Sciatic nerve (tissue), 2 donors: ENCODE measurements around the gene PEAK3. TPM values are rescaled to one million over a fixed set of nuclear protein-coding genes. Genes with fewer than 3 reads are reported as not detected.
A peak's percentile ranks its signal among the peaks of the same experiment; 100 is the strongest.
"Not testable (repeated sequence)": the region's sequence is repeated elsewhere in the genome, so short reads cannot be mapped to it uniquely, and the experiment has no call there.

Experiments used
- ATAC-seq: fragments of 200-7000 bp; cut with Tn5 transposase; one replicate; pipeline ENCODE4 v1.9.1; 2020; ENCODE audit warnings: mild to moderate bottlenecking, moderate library complexity
- DNase-seq: peaks from one replicate; pipeline ENCODE4 v3.0.0-alpha.2; 2020; ENCODE audit warnings: low spot score
- intact Hi-C: fragments of 100-400 bp; cut with DNase I; formaldehyde crosslinking; loops from one replicate; pipeline ENCODE4 v1.14.2; 2022
- total RNA-seq: library from RNA; stranded (reverse); fragmentation: NEBNext Ultra II Directional; extraction: Animal tissue kit (Norgen Biotek cat#: 25700); gene quantifications from one replicate; pipeline ENCODE4 v1.2.1, GENCODE V29; 2021
- donor health status: DM: no; HTN: no; CAD: no.
- donor health status: DM: no; HTN: no; CAD: no.

The PEAK3 gene
- total RNA-seq, 1 donor from 2014 or later, result 0.71 TPM

DNA sequence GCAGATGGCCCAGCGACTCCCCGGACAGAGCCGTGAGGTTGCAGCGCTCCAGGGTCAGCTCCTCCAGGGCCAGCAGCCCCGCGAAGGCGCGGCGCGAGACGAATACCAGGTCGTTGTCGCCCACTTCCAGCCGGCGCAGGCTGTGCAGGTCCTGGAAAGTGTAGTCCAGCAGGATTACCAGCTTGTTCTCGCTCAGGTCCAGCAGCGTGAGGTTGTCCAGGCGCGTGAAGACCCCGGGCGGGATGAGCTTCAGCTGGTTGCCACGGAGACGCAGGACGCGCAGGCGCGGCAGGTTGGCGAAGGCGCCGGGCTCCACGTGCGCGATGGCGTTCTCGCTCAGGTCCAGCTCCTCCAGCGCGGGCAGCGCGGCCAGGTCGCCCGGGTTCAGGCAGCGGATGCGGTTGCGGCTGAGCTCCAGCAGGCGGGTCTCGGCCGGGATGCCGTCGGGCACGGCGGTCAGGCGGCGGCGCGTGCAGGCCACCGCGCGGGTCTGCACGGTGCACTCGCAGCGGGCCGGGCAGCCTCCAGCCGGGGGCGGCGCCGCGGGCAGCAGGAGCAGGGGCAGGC is 9.3 kb upstream of the PEAK3 start:
- intact Hi-C loops, result no loop called here
- DNase-seq (no peak), ATAC-seq (no peak)

DNA sequence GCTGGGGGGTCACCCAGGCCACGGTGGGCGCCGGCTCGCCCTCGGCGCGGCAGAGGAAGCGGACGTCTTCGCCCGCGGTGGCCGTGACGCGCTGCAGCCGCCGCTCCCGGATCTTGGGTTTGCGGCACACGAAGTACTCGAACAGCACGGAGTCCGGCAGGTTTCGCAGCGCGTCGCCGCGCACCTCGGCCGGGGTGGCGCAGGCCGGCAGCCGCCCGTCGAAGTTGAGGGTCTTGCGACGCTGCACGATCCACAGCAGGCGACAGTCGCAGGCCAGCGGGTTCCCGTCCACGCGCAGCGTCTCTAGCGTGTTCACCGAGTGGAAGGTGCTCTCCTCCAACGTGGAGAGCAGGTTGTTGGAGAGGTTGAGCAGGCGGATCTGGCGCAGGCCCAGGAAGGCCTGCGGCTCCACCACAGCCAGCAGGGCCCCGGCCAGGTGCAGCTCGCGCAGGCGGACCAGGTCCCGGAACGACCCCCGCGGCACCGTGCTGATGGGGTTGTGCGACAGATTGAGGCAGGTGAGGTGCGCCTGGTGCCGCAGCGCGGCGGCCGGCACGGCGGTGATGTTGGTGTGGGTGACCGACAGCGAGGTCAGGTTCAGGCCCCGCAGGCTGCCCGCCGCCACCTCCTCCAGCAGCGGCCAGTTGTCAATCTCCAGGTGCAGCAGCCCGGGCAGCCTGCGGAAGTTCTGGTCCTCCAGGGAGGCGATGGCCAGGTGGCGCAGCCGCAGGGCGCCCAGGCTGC is 8.6 kb upstream of the PEAK3 start:
- ATAC-seq (no peak), DNase-seq (no peak)
- intact Hi-C loops, result no loop called here

- ATAC-seq, result peak; percentile 19
- intact Hi-C loops, result no loop called here
- no peak for DNase-seq
Measured at GRCh38 chr19:2289714-2290435, 7.9 kb upstream of the PEAK3 start.

DNA sequence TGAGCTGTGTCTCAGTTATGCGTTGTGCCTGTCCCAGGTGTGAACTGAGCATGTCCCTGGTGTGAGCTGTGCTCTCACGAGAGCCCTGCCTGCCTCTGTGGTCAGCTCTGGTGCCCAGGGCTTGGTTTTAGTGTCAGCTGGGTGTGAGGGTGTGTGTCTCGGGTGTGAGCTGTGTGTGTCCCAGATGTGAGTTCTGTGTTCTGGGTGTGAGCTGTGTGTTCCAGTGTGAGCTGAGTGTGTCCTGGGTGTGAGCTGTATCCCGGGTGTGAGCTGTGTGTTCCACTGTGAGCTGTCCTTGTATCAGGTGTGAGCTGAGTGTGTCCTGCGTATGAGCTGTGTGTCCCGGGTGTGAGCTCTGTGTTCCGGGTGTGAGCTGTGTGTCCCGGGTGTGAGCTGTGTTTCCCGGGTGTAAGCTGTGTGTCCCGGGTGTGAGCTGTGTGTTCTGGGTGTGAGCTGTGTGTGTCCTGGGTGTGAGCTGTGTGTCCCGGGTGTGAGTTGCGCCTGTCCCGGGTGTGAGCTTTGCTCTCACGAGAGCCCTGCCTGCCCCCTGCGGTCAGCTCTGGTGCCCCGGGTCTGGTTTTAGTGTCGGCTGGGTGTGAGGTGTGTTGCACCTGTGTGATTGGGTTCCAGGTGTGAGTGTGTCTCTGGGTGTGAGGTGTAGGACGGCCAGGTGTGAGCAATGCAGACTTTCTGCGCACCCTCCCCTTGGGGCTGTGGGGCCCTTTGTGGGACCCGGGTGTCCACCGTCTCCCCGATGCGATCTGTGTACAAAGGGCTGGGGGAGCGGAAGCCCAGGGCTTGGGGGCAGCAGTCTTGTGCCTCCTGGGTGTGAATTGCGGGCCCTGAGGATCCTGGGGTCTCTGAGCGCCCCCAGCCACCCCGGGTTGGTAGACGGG is 7.1 kb upstream of the PEAK3 start:
- DNase-seq (no peak), ATAC-seq (peak; percentile 5)
- intact Hi-C loops, result no loop called here

DNA sequence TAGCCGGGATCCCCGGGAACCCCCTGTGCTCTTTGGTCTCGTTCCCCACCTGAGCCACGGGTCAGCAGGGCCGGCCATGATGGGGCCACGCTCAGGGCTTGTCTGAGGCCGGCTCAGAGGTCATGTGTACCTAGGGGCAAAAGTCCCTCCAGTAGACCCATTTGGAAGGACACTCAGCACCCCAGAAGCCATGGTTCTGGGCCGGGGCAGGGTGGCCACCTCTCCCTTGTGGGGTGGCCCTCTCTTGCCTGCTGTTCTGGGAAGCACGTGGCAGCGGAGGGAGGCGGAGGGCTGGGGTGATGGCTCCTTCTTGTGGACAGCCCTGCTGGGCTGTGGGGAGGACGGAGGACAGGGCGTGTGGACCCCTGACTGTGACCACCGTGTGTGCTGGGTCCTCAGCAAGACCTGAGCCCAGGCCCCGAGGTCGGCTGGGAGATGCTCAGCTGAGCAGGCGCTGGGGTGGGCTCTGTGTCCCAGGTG is 6.4 kb upstream of the PEAK3 start:
- ATAC-seq (peak; percentile 9), DNase-seq (no peak)
- intact Hi-C loops, result no loop called here

GRCh38 chr19:2287585-2288337 is 5.8 kb upstream of the PEAK3 start:
- intact Hi-C loops, result no loop called here
- ATAC-seq (peak; percentile 12), DNase-seq (no peak)

DNA sequence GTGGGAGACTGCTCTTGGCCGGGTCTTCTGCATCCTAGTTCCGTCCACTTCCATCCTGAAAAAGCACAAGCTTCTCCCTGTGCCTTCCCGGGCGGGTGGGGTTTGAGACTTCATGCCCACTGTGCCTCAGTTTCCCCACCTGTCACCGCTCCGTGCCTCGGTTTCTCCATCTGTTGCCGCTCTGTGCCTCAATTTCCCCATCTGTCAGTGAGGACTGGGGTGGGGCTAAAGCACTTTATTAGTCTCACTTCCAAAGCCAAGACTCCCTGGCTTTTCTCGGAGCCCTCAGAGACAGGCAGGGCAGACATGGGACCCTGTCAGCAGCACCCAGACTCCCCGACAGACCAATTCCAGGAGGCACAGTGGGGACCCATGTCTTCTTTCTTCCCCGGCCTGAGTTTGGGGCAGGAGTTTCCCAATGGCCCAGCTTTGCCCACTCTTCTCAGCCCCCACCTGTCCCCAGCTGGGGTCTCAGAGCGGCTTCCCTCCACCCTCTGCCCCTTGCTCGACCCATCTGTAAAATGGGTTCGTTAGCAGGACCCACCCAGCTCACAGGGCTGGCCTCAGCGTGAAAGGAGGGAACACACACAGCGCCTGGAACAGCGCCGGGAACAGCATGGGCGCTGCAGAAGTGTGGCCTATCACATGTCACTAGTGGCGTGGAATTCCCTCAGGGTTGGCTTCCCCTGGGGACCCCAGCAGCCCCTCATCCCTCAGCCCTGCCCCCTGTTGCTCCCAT is 4.6 kb upstream of the PEAK3 start:
- ATAC-seq, result no peak
- intact Hi-C loops, result no loop called here
- no peak for DNase-seq

- ATAC-seq (no peak), DNase-seq (no peak)
- intact Hi-C loops, result no loop called here
Measured at GRCh38 chr19:2283835-2284507, 2.0 kb upstream of the PEAK3 start.

DNA sequence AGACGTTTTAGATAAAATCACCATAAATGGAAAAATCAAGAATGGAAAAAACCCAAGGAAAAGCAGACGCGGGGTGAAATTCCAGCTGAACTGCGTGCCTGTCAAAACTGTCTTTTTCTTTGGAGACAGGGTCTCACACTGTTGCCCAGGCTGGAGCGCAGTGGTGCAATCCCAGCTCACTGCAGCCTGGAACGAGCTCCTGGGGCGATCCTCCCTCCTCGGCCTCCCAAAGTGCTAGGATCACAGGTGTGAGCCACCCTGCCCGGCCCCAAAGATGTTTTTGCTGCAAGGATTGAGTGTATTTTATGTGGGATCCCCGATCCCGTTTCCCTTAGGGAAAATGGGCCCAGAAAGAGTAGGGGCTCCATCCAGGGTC is 875 bp upstream of the PEAK3 start:
- intact Hi-C loops, result no loop called here
- no peak for DNase-seq
- no peak for ATAC-seq

DNA sequence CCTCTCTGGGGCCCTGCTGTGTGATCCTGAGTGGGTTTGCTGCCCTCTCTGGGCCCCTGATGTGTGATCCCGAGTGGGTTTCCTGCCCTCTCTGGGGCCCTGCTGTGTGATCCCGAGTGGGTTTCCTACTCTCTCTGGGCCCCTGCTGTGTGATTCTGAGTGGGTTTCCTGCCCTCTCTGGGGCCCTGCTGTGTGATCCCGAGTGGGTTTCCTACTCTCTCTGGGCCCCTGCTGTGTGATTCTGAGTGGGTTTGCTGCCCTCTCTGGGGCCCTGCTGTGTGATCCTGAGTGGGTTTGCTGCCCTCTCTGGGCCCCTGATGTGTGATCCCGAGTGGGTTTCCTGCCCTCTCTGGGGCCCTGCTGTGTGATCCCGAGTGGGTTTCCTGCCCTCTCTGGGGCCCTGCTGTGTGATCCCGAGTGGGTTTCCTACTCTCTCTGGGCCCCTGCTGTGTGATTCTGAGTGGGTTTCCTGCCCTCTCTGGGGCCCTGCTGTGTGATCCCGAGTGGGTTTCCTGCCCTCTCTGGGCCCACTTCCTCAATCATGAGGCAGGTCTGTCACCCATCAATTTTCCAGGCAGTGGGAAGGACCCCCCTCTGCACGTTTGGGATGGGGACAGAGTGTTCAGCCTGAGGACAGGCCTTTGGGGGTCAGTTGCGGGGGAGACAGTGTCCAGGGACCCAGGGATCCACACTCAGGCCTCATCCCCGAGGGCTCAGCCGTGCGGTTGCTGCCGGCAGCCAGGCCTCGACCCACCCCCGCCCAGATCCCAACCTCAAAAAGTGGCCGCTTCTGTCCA is 512 bp downstream of the PEAK3 start:
- peak; percentile 3 for ATAC-seq
- intact Hi-C loops, DNase-seq: not testable (repeated sequence)

- intact Hi-C loops, result no loop called here
- DNase-seq (no peak), ATAC-seq (no peak)
Measured at GRCh38 chr19:2280633-2281264, 1.2 kb downstream of the PEAK3 start.

- ATAC-seq, result no peak
- intact Hi-C loops, result loop anchor here (10.0 kb wide), 1 partner anchor 106 kb away; no protein-coding TSS in a partner anchor
- DNase-seq, result no peak
Measured at GRCh38 chr19:2278459-2279158, 3.4 kb downstream of the PEAK3 start.

DNA sequence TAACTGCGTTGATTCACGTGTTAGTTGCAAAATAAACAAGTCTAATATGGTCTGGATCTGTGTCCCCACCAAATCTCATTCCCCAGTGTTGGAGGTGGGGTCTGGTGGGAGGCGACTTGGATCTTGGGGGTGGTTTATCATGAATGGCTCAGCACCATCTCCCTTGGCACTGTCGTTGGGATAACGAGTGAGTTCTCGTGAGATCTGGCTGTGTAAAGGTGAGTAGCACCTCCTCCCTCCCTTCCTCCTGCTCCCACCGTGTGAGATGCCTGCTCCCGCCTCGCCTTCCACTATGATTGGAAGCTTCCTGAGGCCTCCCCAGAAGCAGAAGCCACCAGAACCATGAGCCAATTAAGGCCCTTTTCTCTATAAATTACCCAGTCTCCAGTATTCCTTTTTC is 4.8 kb downstream of the PEAK3 start:
- ATAC-seq (no peak), DNase-seq (no peak)
- intact Hi-C loops, result loop anchor here (10.0 kb wide), 1 partner anchor 108 kb away; no protein-coding TSS in a partner anchor

- no peak for DNase-seq
- no peak for ATAC-seq
- intact Hi-C loops, result loop anchor here (10.0 kb wide), 1 partner anchor 108 kb away; no protein-coding TSS in a partner anchor
Measured at GRCh38 chr19:2276429-2276986, 5.5 kb downstream of the PEAK3 start.
